K562 (cell line): ENCODE data around the gene LMBR1. TPM values are rescaled to one million over a fixed set of nuclear protein-coding genes. Genes with fewer than 3 reads are reported as not detected.

Experiments used
- ATF7 ChIP-seq: fragments of 450-650 bp; IDR thresholded peaks from 2 replicates; pipeline ENCODE4 v1.7.1; 2014; ENCODE audit warnings: mild to moderate bottlenecking, moderate library complexity
- E2F6 ChIP-seq, 2 experiments: IDR thresholded peaks; 2 replicates each; pipeline ENCODE4 v1.6.1; 2011; ENCODE audit warnings: borderline replicate concordance in 1 of 2, control low read depth in 1 of 2, low read depth in 1 of 2, low read length in 1 of 2, mild to moderate bottlenecking in 1 of 2, mixed read lengths in 1 of 2, moderate library complexity in 1 of 2; ENCODE audit not compliant: insufficient read depth in 1 of 2, insufficient read length in 1 of 2, poor library complexity in 1 of 2, severe bottlenecking in 1 of 2; ENCODE audit errors: extremely low read depth in 1 of 2
- E2F8 ChIP-seq: fragments of 450-650 bp; IDR thresholded peaks from 2 replicates; pipeline ENCODE4 v1.7.1; 2018; ENCODE audit warnings: mild to moderate bottlenecking, low read depth; ENCODE audit not compliant: partially characterized antibody
- MEIS2 ChIP-seq: fragments of 450-650 bp; IDR thresholded peaks from 2 replicates; pipeline ENCODE4 v1.6.1; 2014; ENCODE audit warnings: mild to moderate bottlenecking; ENCODE audit not compliant: partially characterized antibody
- RB1 ChIP-seq: fragments of 450-650 bp; IDR thresholded peaks from 2 replicates; pipeline ENCODE4 v1.6.1; 2017; ENCODE audit warnings: low read depth, mild to moderate bottlenecking
- RREB1 ChIP-seq: fragments of 250-450 bp; sonication (Bioruptor Pico); IDR thresholded peaks from 2 replicates; pipeline ENCODE4 v1.4.0; 2020
- THAP12 ChIP-seq: fragments of 250-450 bp; sonication (Bioruptor Pico); IDR thresholded peaks from 2 replicates; pipeline ENCODE4 v1.9.0; 2021; ENCODE audit warnings: mild to moderate bottlenecking, inconsistent platforms
- ZNF277 ChIP-seq: fragments of 250-450 bp; sonication (Bioruptor Pico); IDR thresholded peaks from 2 replicates; pipeline ENCODE4 v1.8.0; 2022; ENCODE audit warnings: inconsistent platforms, mild to moderate bottlenecking, moderate library complexity, borderline replicate concordance
- ZNF384 ChIP-seq: IDR thresholded peaks from 2 replicates; pipeline ENCODE4 v1.6.1; 2012; ENCODE audit warnings: low read depth, low read length, improper control_type of control experiment
- ZNF583 ChIP-seq: fragments of 250-450 bp; sonication (Bioruptor Pico); IDR thresholded peaks from 2 replicates; pipeline ENCODE4 v1.4.0; 2020
- polyA plus RNA-seq, 8 experiments: library from polyadenylated mRNA; depleted of rRNA in 4 of 8; stranded (reverse) in 5 of 8; unstranded in 3 of 8; fragments of >200 nt; fragmentation: Nextera tagmentation in 2 of 8; fragmentation: Illumina TruSeq in 1 of 8; extraction: Ambion mirVana in 2 of 8; extraction: Trizol in 1 of 8; gene quantifications; 2 replicates each; pipeline versions ENCODE4 v1.2.1 to v1.2.3, GENCODE V29; 2011 to 2014; ENCODE audit warnings: inconsistent platforms in 1 of 8, missing spikeins in 1 of 8
- total RNA-seq, 7 experiments: library from RNA; depleted of rRNA in 6 of 7; stranded (reverse); fragments of >200 nt in 6 of 7; fragmentation: Illumina TruSeq in 2 of 7; extraction: Trizol in 2 of 7; gene quantifications; 2 replicates each; pipeline versions ENCODE4 v1.2.1 to v1.2.3, GENCODE V29; 2011 to 2021; ENCODE audit warnings: low replicate concordance in 1 of 7

LMBR1 gene
- total and polyA plus RNA-seq, 9 of the 15 experiments (the other 6 are each of a cell fraction or from before 2014, with no cell fraction given): 7.7 to 90.0 (median 59.9) TPM

- TF ChIP-seq E2F6 (IDR thresholded peaks at IDR 0.05; ENCODE audit: borderline replicate concordance in 1 of 2, extremely low read depth in 1 of 2, insufficient read depth in 1 of 2, insufficient read length in 1 of 2, low read depth in 1 of 2, low read length in 1 of 2, poor library complexity in 1 of 2, severe bottlenecking in 1 of 2) (peak in 1 of 2 experiments; percentile 52), RB1 (peak; percentile 82), THAP12 (CRISPR knock-in tag) (peak; percentile 84), ATF7 (peak; percentile 39; the same call in 1 of the 2 replicates), ZNF277 (no peak), ZNF384 (no peak), MEIS2 (peak; percentile 15), ZNF583 (CRISPR knock-in tag) (0 out of 2 replicates have a peak, but pooled peaks have one; percentile 68), E2F8 (no peak), RREB1 (CRISPR knock-in tag) (0 out of 2 replicates have a peak, but pooled peaks have one; percentile 76)
Observed at GRCh38 chr7:156892081-156892800, 742 bp downstream of the LMBR1 start (continued).
